PC-9 (cell line): ENCODE results near the gene DEFB110.

Source experiments
- CTCF ChIP-seq: fragments of 200-600 bp; sonication (generic); conservative IDR thresholded peaks from 2 replicates; pipeline ENCODE4 v1.6.1; 2017; ENCODE audit warnings: mixed run types, antibody characterized with exemption, mild to moderate bottlenecking, moderate library complexity
- EZH2 ChIP-seq: fragments of 200-600 bp; sonication (generic); IDR thresholded peaks from 2 replicates; pipeline ENCODE4 v1.8.0; 2017; ENCODE audit warnings: antibody characterized with exemption, low read depth

- TF ChIP-seq CTCF (no peak), EZH2 (no peak)
Observed at GRCh38 chr6:50047026-50047425, 25.2 kb upstream of the DEFB110 start.
